Activated CD4-positive, alpha-beta memory T cell treated with anti-CD3 and anti-CD28 coated beads, Interleukin-2, amount 10 ng/mL, durations not matched to agents 7 days and 5 days (primary cell): ENCODE data around the gene SECISBP2. TPM values are rescaled to one million over a fixed set of nuclear protein-coding genes. Genes with fewer than 3 reads are reported as not detected.

Source experiments
- CTCF ChIA-PET: fragments of 350-600 bp; sonication (Branson Sonifier 250); formaldehyde crosslinking; loops from one replicate; lab custom pipeline; 2021; ENCODE audit warnings: antibody characterized with exemption, inconsistent platforms; lab: Charles Lee
- POLR2A ChIA-PET: fragments of 350-600 bp; sonication (Branson Sonifier 250); formaldehyde crosslinking; loops from one replicate; lab custom pipeline; 2021; ENCODE audit warnings: antibody characterized with exemption; lab: Charles Lee
- DNase-seq: peaks from one replicate; pipeline ENCODE4 v3.0.0-alpha.2; 2020
- H3K27ac Mint-ChIP-seq: one replicate; pipeline ENCODE4 v1.8.0; 2021; ENCODE audit warnings: mild to moderate bottlenecking, mixed read lengths
- H3K27me3 Mint-ChIP-seq: one replicate; pipeline ENCODE4 v1.8.0; 2021; ENCODE audit warnings: mixed read lengths
- H3K36me3 Mint-ChIP-seq: one replicate; pipeline ENCODE4 v1.8.0; 2021; ENCODE audit warnings: low read depth, mixed read lengths
- H3K4me1 Mint-ChIP-seq: one replicate; pipeline ENCODE4 v1.8.0; 2021; ENCODE audit warnings: mixed read lengths
- H3K4me3 Mint-ChIP-seq: one replicate; pipeline ENCODE4 v1.8.0; 2021; ENCODE audit warnings: mild to moderate bottlenecking, mixed read lengths
- H3K9me3 Mint-ChIP-seq: one replicate; pipeline ENCODE4 v1.8.0; 2021; ENCODE audit warnings: mixed read lengths
- total RNA-seq, 2 experiments: library from RNA; stranded (reverse); gene quantifications; one replicate each; pipeline ENCODE4 v1.2.3, GENCODE V29; 2021

SECISBP2 gene
- total RNA-seq, 2 experiments from 2014 or later, result 35.2 to 35.7 TPM

DNA sequence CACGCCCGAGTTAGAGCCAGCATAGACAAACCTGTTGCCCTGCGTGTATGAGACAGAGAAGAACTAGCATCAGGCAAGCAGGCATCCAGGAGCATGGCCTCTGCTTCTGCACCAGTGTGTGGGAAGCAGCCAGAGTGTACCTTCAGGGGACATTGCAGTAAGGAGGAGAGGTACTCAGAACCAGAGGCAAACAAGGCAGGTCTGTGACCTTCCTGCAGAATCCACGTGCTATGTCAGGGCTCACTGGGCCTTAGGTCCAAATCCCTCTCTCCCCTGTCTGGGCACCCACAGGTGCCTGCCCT lies 63.0 kb downstream of the SECISBP2 start:
- ChIA-PET POLR2A (no interaction called here), CTCF (interaction anchor here (2.7 kb wide), 1 partner anchor 168 kb away, joined by 11 read pairs; no protein-coding TSS in a partner anchor)
- H3K9me3 Mint-ChIP-seq, result no peaks in the 10 kb centered on the region
- H3K27me3 Mint-ChIP-seq, result no peaks in the 10 kb centered on the region
- no peak for DNase-seq
- H3K27ac Mint-ChIP-seq, result peak overlapping the region; percentile 52
- H3K4me1 Mint-ChIP-seq, result peaks cover 59% of the 10 kb centered on the region
- no peak overlapping the region for H3K4me3 Mint-ChIP-seq
- peaks cover 85% of the 10 kb centered on the region for H3K36me3 Mint-ChIP-seq

DNA sequence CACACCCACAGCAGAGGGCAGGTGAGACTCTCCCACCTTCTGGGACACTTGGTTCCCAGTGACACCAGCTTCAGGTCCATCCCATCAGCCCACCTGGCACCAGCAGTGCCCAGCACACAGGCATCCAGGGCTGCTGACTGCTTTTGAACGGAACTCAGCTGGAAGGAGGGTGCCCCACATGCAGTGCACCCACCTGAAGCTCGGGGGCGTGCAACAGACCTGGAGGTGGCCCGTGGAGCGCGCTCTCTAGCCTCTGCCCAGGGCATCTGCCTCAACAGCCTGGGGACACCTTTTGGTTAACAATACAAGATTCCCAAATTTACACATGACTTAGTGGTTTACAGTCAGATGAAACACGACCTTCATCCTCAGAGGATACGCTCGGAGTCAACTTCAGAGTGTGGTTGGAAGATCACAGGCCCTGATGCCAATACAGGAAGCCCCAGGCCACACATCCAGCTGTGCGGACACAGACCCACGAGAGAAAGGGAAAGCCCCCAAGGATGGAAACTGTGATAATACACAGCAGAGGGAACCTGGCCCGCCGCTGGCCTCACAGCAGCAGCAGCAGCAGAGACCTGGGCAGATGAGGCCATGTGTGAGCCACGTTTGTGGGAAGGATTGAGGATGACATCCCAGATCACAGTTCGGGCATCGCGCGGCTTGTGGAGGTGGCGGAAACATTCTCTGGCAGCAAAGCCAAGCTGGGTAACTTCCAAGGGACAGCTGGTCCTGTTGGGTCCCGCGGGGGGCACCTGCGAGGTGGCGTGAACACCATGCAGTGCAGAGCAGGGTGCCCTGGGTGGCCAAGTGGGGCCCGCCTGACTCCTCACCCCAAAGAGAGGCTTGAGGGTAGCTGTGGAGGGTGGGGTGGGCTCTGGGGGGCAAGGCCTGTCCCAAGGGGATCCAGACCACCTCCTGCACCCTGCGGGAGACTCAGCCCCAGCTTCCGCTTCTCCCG lies 64.0 kb downstream of the SECISBP2 start:
- H3K36me3 Mint-ChIP-seq, result peaks cover 86% of the 10 kb centered on the region
- POLR2A ChIA-PET, result interaction anchor here (1.5 kb wide), 1 partner anchor 166 kb away, joined by 6 read pairs; no protein-coding TSS in a partner anchor
- H3K4me3 Mint-ChIP-seq, result no peak overlapping the region

DNA sequence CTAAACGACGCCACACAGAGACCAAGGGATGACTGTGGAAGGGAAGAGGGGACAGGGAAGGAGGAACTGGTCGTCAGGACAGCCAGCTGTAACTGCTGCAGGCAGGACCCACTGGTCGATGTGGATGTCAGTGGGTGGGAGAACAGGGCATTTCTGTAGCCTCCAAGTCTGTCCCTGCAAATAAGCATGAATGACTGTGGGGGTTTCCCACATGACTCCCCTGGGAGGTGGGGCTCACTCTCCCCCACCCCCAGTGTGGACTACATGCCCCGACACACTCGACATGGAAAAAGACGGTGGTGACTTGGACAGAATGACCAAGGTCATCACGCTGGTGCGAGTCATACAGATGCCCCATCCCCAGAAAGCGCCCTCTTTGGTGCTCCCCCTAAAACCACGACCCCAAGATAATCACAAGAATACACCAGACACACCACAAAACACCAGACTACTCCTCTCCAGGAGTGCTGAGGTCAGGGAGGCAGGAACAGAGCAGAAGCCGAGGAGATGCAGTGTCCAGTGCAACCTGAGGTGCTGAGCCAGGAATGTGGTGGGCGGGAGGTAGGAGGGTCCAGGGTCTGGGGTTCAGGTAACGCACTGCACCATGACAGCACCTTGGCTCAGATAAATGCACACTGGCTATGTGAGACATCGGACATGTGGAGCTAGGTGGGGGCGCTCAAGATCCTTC lies 64.9 kb downstream of the SECISBP2 start:
- H3K4me1 Mint-ChIP-seq, result peaks cover 43% of the 10 kb centered on the region
- ChIA-PET CTCF (interaction anchor here (1.0 to 1.4 kb wide), 2 partner anchors 166 kb away, joined by 3 to 4 read pairs; no protein-coding TSS in a partner anchor), POLR2A (interaction anchor here (1.5 to 3.5 kb wide), 3 partner anchors 15 to 166 kb away, joined by 3 to 11 read pairs (median 6); no protein-coding TSS in a partner anchor)
- peak overlapping the region; percentile 34 for H3K27ac Mint-ChIP-seq
- no peak for DNase-seq
- H3K4me3 Mint-ChIP-seq, result no peak overlapping the region
- H3K27me3 Mint-ChIP-seq, result no peaks in the 10 kb centered on the region
- H3K9me3 Mint-ChIP-seq, result no peaks in the 10 kb centered on the region
- peaks cover 85% of the 10 kb centered on the region for H3K36me3 Mint-ChIP-seq

More for the DNA sequence above, 64.0 kb downstream of the SECISBP2 start:
- peaks cover 49% of the 10 kb centered on the region for H3K4me1 Mint-ChIP-seq
- no peak for DNase-seq
- CTCF ChIA-PET, result interaction anchor here (1.0 kb wide), 1 partner anchor 166 kb away, joined by 3 read pairs; no protein-coding TSS in a partner anchor
- H3K27me3 Mint-ChIP-seq, result no peaks in the 10 kb centered on the region
- H3K9me3 Mint-ChIP-seq, result no peaks in the 10 kb centered on the region
- peak overlapping the region; percentile 52 for H3K27ac Mint-ChIP-seq

DNA sequence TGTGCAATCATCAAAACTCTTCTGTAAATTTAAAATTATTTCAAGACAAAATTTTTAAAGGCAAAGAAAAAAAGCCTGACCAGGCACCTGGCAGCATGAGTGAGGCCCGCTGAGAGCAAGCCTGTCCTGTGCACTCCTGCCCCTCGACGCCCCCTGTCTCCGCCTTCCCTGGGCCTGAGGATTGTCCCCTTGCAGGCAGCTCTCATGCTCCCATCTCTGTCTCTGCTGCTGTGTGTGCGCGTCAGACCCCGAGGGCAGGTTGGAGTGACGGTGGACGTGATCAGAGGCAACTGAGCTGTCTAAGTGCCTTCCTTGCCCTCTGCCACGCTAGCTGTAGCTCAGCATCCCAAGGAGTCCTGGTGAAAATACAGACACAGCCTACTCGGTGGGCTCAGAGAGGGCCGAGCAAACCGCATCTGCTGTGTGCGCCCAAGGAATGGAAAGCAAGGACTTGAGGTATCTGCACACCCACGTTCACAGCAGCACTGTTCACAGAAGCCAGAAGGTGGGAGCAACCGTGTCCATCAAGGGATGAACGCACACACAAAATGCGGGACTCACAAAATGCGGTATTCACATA lies 65.5 kb downstream of the SECISBP2 start:
- POLR2A ChIA-PET, result interaction anchor here (1.5 to 3.5 kb wide), 3 partner anchors 14 to 165 kb away, joined by 3 to 11 read pairs (median 6); no protein-coding TSS in a partner anchor
- DNase-seq, result no peak
- Mint-ChIP-seq H3K9me3 (no peaks in the 10 kb centered on the region), H3K36me3 (peaks cover 85% of the 10 kb centered on the region), H3K27me3 (no peaks in the 10 kb centered on the region), H3K27ac (no peak overlapping the region), H3K4me1 (peaks cover 41% of the 10 kb centered on the region), H3K4me3 (no peak overlapping the region)
- CTCF ChIA-PET, result interaction anchor here (1.4 kb wide), 1 partner anchor 165 kb away, joined by 4 read pairs; no protein-coding TSS in a partner anchor

DNA sequence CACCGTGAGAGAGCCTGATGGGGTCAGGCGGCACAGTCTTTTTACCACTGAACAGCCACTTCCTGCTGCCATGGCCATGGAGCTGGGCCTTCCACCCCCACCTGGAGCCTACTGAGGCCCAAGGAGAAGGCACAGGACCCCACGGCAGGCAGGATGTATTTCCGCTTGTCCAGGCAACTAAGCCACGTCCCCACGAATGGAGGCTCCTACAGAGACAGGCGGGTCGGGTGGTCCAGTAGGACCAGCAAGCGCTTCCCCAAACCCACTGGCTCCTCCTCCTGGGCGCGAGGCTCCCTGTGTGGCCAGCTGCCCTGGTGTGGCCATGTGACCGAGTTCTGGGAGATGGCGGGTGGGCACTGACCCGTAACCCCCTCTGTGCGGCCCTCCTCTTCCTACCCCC lies 66.5 kb downstream of the SECISBP2 start:
- H3K9me3 Mint-ChIP-seq, result no peaks in the 10 kb centered on the region
- peaks cover 86% of the 10 kb centered on the region for H3K36me3 Mint-ChIP-seq
- no peak overlapping the region for H3K4me3 Mint-ChIP-seq
- no peaks in the 10 kb centered on the region for H3K27me3 Mint-ChIP-seq
- H3K4me1 Mint-ChIP-seq, result peaks cover 35% of the 10 kb centered on the region
- no peak for DNase-seq
- H3K27ac Mint-ChIP-seq, result peak overlapping the region; percentile 26
- ChIA-PET CTCF (interaction anchor here (1.4 kb wide), 1 partner anchor 164 kb away, joined by 4 read pairs; no protein-coding TSS in a partner anchor), POLR2A (interaction anchor here (1.5 to 3.5 kb wide), 2 partner anchors 13 to 24 kb away, joined by 3 to 11 read pairs; no protein-coding TSS in a partner anchor)

DNA sequence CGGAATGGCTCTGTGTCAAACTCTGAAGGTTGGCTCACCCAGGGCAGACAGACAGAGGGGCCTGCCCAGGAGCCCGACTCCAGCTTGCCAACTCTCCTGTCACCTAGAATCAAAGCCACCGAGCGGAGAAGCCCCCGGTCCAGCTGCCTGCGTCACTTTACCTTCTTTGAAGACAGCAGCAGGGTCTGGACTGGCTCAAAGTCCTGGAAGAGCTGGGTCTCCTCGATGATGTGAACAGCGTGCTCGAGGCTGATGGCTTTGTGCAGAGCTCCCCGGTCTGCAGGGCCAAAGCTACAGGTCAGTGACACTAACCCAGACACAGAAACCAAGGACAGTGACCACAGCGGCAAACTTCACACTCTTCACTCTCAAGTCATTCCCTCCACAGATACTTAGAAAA lies 67.9 kb downstream of the SECISBP2 start:
- CTCF ChIA-PET, result no interaction called here
- H3K9me3 Mint-ChIP-seq, result no peaks in the 10 kb centered on the region
- H3K27me3 Mint-ChIP-seq, result no peaks in the 10 kb centered on the region
- H3K4me1 Mint-ChIP-seq, result peaks cover 38% of the 10 kb centered on the region
- no peak overlapping the region for H3K4me3 Mint-ChIP-seq
- H3K36me3 Mint-ChIP-seq, result peaks cover 89% of the 10 kb centered on the region
- peak overlapping the region; percentile 40 for H3K27ac Mint-ChIP-seq
- DNase-seq, result no peak
- POLR2A ChIA-PET, result interaction anchor here (1.0 to 3.5 kb wide), 2 partner anchors 11 to 24 kb away, joined by 3 to 11 read pairs; no protein-coding TSS in a partner anchor

DNA sequence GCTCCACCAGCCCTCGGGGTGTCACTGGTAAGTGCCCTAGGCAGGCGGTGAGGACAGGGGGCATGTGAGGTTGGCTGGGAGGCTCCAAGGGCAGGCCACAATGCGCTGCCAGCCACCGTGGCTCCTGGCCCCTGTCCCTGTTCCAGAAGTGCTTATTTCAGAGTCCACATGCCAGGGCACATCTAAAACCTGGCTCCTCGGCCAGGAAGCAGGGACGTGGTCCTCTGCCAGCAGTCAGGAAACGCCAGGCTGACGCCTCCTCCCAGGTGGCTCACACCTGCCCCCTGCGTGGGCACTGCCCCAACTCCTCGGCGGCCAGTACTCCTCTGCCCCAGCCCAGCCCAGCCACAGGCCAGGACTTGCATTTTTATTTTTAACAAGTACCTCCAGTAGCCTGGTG lies 68.5 kb downstream of the SECISBP2 start:
- H3K9me3 Mint-ChIP-seq, result no peaks in the 10 kb centered on the region
- ChIA-PET CTCF (no interaction called here), POLR2A (interaction anchor here (1.0 kb wide), 1 partner anchor 23 kb away, joined by 3 read pairs; no protein-coding TSS in a partner anchor)
- no peak overlapping the region for H3K4me3 Mint-ChIP-seq
- peaks cover 87% of the 10 kb centered on the region for H3K36me3 Mint-ChIP-seq
- DNase-seq, result no peak
- no peaks in the 10 kb centered on the region for H3K27me3 Mint-ChIP-seq
- H3K27ac Mint-ChIP-seq, result no peak overlapping the region
- H3K4me1 Mint-ChIP-seq, result peaks cover 34% of the 10 kb centered on the region

DNA sequence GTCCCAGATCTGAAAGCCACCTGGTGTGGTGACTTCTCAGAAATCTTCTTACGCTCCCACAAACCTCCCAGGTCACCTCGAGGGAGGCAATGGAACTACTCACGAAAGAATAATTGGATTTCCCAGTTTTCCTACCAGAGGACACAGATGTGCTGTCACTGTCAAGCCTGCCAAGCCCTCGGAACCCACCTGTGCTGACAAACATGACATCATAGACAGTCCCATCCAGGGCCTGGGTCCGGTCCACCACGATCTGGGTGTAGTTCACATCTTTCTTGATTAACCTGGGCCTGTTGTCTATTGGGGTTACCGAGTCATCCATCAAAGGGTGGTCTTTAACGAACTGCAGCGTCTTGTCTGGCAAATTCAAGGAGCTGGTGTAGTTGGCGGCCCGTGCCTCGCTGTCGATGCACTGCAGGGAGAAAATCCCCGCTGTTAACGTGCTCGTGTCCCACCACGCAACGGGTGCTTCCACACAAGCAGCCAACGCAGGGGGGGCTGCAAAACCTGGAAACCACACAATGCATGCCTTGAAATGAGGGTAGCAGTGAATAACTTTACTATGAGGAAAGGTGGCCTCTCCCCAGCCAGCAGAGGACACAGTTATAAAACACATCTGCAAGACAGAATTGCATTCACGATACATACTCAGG lies 69.0 kb downstream of the SECISBP2 start:
- Mint-ChIP-seq H3K36me3 (peaks cover 87% of the 10 kb centered on the region), H3K4me1 (peaks cover 29% of the 10 kb centered on the region), H3K27ac (no peak overlapping the region), H3K27me3 (no peaks in the 10 kb centered on the region), H3K9me3 (no peaks in the 10 kb centered on the region), H3K4me3 (no peak overlapping the region)
- DNase-seq, result no peak
- ChIA-PET CTCF (interaction anchor here (0.7 kb wide), 1 partner anchor 161 kb away, joined by 5 read pairs; no protein-coding TSS in a partner anchor), POLR2A (interaction anchor here (1.1 to 2.0 kb wide), 3 partner anchors 9 to 23 kb away, joined by 3 to 5 read pairs (median 3); no protein-coding TSS in a partner anchor)

DNA sequence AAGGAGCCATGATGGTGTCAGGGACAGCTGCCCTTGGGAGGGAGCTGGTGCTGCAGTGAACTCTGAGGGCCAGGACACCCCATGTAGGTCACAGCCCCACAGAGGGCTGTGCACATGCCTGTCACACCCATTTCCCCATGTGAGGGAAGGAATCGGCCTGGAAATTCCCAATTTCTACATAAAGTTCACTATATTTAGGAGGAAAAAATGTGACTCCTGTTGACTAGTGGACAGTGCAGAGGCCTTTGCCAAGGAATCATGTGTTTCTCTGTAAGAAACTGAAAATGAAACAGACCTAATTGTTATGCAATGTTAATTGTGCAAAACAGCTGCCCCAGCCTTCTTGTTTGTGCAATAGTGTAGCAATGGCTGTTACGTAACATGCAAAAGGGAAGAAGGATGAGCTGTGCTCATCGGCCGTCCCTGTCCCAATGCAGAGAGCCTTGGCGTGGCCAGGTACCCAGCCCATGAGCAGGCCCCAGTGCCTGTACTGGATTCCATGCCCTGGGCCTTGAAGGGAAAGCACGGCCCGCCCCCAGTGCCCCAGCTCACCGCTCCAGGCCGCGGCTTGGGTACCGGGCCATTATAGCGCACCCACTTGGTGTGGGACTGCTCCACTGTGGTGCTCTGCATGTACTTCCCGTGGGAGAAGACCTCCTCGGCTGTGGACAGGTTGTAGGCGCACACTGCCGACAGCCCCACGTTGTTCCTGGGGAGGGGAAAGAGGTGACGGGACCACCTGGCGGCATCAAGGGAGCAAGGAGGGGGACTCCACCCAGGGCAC lies 70.0 kb downstream of the SECISBP2 start:
- POLR2A ChIA-PET, result interaction anchor here (1.1 to 2.0 kb wide), 5 partner anchors 8 to 77 kb away, joined by 3 to 5 read pairs (median 4); no protein-coding TSS in a partner anchor
- H3K4me1 Mint-ChIP-seq, result peaks cover 24% of the 10 kb centered on the region
- H3K9me3 Mint-ChIP-seq, result no peaks in the 10 kb centered on the region
- no peak overlapping the region for H3K4me3 Mint-ChIP-seq
- no peak for DNase-seq
- no peaks in the 10 kb centered on the region for H3K27me3 Mint-ChIP-seq
- peaks cover 89% of the 10 kb centered on the region for H3K36me3 Mint-ChIP-seq
- H3K27ac Mint-ChIP-seq, result peak overlapping the region; percentile 26
- CTCF ChIA-PET, result interaction anchor here (0.7 to 0.8 kb wide), 2 partner anchors 63 to 160 kb away, joined by 3 to 5 read pairs; no protein-coding TSS in a partner anchor

DNA sequence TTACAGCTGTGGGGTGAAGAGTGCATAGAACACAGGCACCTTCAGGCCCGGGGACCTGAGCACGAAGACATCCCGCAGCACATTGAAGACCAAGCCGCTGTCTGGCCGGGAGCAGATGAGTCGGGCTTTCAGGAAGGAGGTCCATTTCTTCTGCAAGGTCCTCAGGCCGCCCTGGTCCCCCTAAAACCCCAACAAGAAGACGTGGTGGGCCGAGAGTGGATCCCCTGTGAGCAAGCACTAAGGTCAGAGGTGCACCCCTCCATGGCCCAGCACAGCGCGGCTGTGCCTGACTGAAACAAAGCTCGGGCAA lies 70.5 kb downstream of the SECISBP2 start:
- Mint-ChIP-seq H3K9me3 (no peaks in the 10 kb centered on the region), H3K4me3 (no peak overlapping the region), H3K27ac (no peak overlapping the region), H3K4me1 (peaks cover 20% of the 10 kb centered on the region), H3K27me3 (no peaks in the 10 kb centered on the region), H3K36me3 (peaks cover 90% of the 10 kb centered on the region)
- POLR2A ChIA-PET, result interaction anchor here (1.1 to 2.0 kb wide), 3 partner anchors 14 to 77 kb away, joined by 4 to 5 read pairs (median 4); no protein-coding TSS in a partner anchor
- CTCF ChIA-PET, result interaction anchor here (0.8 kb wide), 1 partner anchor 62 kb away, joined by 3 read pairs; no protein-coding TSS in a partner anchor
- no peak for DNase-seq

DNA sequence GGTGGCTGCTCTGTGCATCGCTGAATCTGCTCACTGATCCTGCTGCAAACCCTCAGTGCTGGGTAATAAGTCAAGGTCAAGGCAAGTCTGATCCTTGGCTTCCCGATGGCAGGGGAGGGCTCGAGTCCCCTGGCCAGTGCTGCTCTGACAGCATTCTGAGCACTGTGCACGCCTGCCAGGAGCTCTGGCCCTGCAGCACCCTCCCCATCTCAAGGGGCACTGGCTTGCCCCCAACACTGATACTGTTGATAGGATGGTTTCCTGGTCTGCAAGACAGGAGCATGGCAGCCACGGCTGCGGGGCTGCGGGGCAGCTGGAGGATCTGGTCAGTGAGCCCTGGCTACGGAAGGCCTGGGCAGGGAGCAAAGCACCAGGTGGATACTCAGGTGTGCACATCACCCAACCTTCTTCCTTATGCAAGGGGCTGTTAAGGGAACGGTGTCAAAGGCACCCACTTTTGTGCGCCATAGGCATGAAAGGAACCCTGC lies 71.8 kb downstream of the SECISBP2 start:
- Mint-ChIP-seq H3K4me3 (no peak overlapping the region), H3K27ac (peak overlapping the region; percentile 40), H3K9me3 (no peaks in the 10 kb centered on the region), H3K27me3 (no peaks in the 10 kb centered on the region), H3K4me1 (peaks cover 12% of the 10 kb centered on the region), H3K36me3 (peaks cover 93% of the 10 kb centered on the region)
- no peak for DNase-seq
- ChIA-PET POLR2A (interaction anchor here (1.0 kb wide), 2 partner anchors 16 to 17 kb away, joined by 3 read pairs; no protein-coding TSS in a partner anchor), CTCF (no interaction called here)
